SU-DHL-6 (cell line): ENCODE measurements around the gene CEMP1.

Experiments used
- H2AFZ ChIP-seq: fragments of 200-600 bp; sonication (generic); 2 replicates; pipeline ENCODE4 v1.6.1; 2014; ENCODE audit warnings: low read depth, mild to moderate bottlenecking, moderate library complexity, mixed read lengths, antibody characterized with exemption, low read length; ENCODE audit not compliant: severe bottlenecking
- H3F3A ChIP-seq: fragments of 200-600 bp; shearing (Covaris generic); 2 replicates; pipeline ENCODE4 v1.6.0; 2016; ENCODE audit warnings: antibody characterized with exemption, mild to moderate bottlenecking; ENCODE audit not compliant: insufficient read depth
- H3K27ac ChIP-seq: fragments of 200-600 bp; sonication (generic); 2 replicates; pipeline ENCODE4 v1.5.1; 2016; ENCODE audit warnings: low read depth, mild to moderate bottlenecking, low read length, moderate library complexity, mixed read lengths
- H3K27me3 ChIP-seq: fragments of 200-600 bp; sonication (generic), shearing (Covaris generic); 2 replicates; pipeline ENCODE4 v1.6.0; 2014; ENCODE audit warnings: mild to moderate bottlenecking, low read length
- H3K36me3 ChIP-seq: fragments of 200-600 bp; sonication (generic); 2 replicates; pipeline ENCODE4 v1.6.1; 2014; ENCODE audit warnings: mild to moderate bottlenecking, low read length, mixed read lengths
- H3K4me2 ChIP-seq: fragments of 300-600, 200-600 bp; shearing (Covaris generic), sonication (generic); 2 replicates; pipeline ENCODE4 v1.6.0; 2014; ENCODE audit warnings: low read length, low read depth, mild to moderate bottlenecking; ENCODE audit not compliant: poor library complexity, severe bottlenecking
- H3K4me3 ChIP-seq: fragments of 200-600 bp; sonication (generic); 2 replicates; pipeline ENCODE4 v1.5.1; 2014; ENCODE audit warnings: antibody characterized with exemption, low read length, mild to moderate bottlenecking, mixed read lengths; ENCODE audit not compliant: insufficient read depth, poor library complexity, severe bottlenecking
- H3K79me2 ChIP-seq: fragments of 200-600 bp; sonication (generic); 2 replicates; pipeline ENCODE4 v1.6.1; 2014; ENCODE audit warnings: mild to moderate bottlenecking, low read length, moderate library complexity; ENCODE audit not compliant: insufficient read depth
- H3K9ac ChIP-seq: fragments of 200-600 bp; sonication (generic); 2 replicates; pipeline ENCODE4 v1.7.0; 2014; ENCODE audit warnings: mild to moderate bottlenecking, low read length
- H3K9me2 ChIP-seq: fragments of 200-600 bp; sonication (generic); replicated peaks from 2 replicates; pipeline ENCODE4 v1.6.1; 2014; ENCODE audit warnings: low read length; ENCODE audit not compliant: insufficient read depth
- H3K9me3 ChIP-seq: fragments of 200-600 bp; sonication (generic); 2 replicates; pipeline ENCODE4 v1.6.1; 2014; ENCODE audit warnings: low read length, mixed read lengths; ENCODE audit not compliant: insufficient read depth
- H4K20me1 ChIP-seq: fragments of 200-600 bp; sonication (generic); 2 replicates; pipeline ENCODE4 v1.6.1; 2014; ENCODE audit warnings: low read depth, mild to moderate bottlenecking, antibody characterized with exemption, low read length, moderate library complexity, mixed read lengths
- CTCF ChIP-seq: fragments of 200-600 bp; sonication (generic); IDR thresholded peaks from one replicate; pipeline ENCODE4 v1.5.1; 2017; ENCODE audit warnings: antibody characterized with exemption, mild to moderate bottlenecking, low read length, moderate library complexity; ENCODE audit not compliant: insufficient read depth, poor library complexity, severe bottlenecking
- EZH2phosphoT487 ChIP-seq: fragments of 200-600 bp; sonication (generic), shearing (Covaris generic); conservative IDR thresholded peaks from 2 replicates; pipeline ENCODE4 v1.6.1; 2018; ENCODE audit warnings: mild to moderate bottlenecking, antibody characterized with exemption, low read length, moderate library complexity, mixed read lengths

The CEMP1 gene

GRCh38 chr16:2501946-2502895 is 29.0 kb downstream of the CEMP1 start:
- no peaks in the 10 kb centered on the region for H3K9me2 ChIP-seq
- peaks cover 2% of the 10 kb centered on the region; the same call in 1 of the 2 replicates for H3F3A ChIP-seq
- H3K4me3 ChIP-seq = no peak overlapping the region
- TF ChIP-seq CTCF (no peak), EZH2phosphoT487 (no peak)
- H3K36me3 ChIP-seq = no peaks in the 10 kb centered on the region
- no peaks in the 10 kb centered on the region for H3K79me2 ChIP-seq
- no peak overlapping the region for H3K4me2 ChIP-seq
- H3K9ac ChIP-seq = no peak overlapping the region
- H3K9me3 ChIP-seq = no peaks in the 10 kb centered on the region
- no peaks in the 10 kb centered on the region for H3K27me3 ChIP-seq
- no peak overlapping the region for H3K27ac ChIP-seq
- H4K20me1 ChIP-seq = no peaks in the 10 kb centered on the region
- no peak overlapping the region for H2AFZ ChIP-seq

GRCh38 chr16:2500918-2501750 is 30.1 kb downstream of the CEMP1 start:
- H3F3A ChIP-seq = peaks cover 2% of the 10 kb centered on the region; the same call in 1 of the 2 replicates
- H2AFZ ChIP-seq = no peak overlapping the region
- TF ChIP-seq EZH2phosphoT487 (no peak), CTCF (peak; percentile 87)
- no peaks in the 10 kb centered on the region for H3K9me3 ChIP-seq
- no peak overlapping the region for H3K27ac ChIP-seq
- no peaks in the 10 kb centered on the region for H3K9me2 ChIP-seq
- H3K27me3 ChIP-seq = no peaks in the 10 kb centered on the region
- no peak overlapping the region for H3K4me2 ChIP-seq
- H4K20me1 ChIP-seq = no peaks in the 10 kb centered on the region
- H3K9ac ChIP-seq = no peak overlapping the region
- H3K4me3 ChIP-seq = no peak overlapping the region
- H3K36me3 ChIP-seq = no peaks in the 10 kb centered on the region
- H3K79me2 ChIP-seq = no peaks in the 10 kb centered on the region

GRCh38 chr16:2500430-2500917 is 30.7 kb downstream of the CEMP1 start:
- Histone ChIP-seq H3K4me2 (no peak overlapping the region), H3K9me2 (no peaks in the 10 kb centered on the region), H3K36me3 (no peaks in the 10 kb centered on the region), H3K4me3 (no peak overlapping the region), H3K9ac (no peak overlapping the region), H3K79me2 (no peaks in the 10 kb centered on the region), H3F3A (peaks cover 2% of the 10 kb centered on the region; the same call in 1 of the 2 replicates), H4K20me1 (no peaks in the 10 kb centered on the region), H3K9me3 (no peaks in the 10 kb centered on the region), H3K27me3 (no peaks in the 10 kb centered on the region), H2AFZ (no peak overlapping the region), H3K27ac (no peak overlapping the region)
- TF ChIP-seq CTCF (no peak), EZH2phosphoT487 (no peak)
